Skeletal muscle tissue (tissue), 4 donors: ENCODE results near the gene TTC21B. TPM values are rescaled to one million over a fixed set of nuclear protein-coding genes. Genes with fewer than 3 reads are reported as not detected.

Source experiments
- H3K27ac ChIP-seq: one replicate; pipeline ENCODE4 v1.7.0; 2013; ENCODE audit warnings: mild to moderate bottlenecking, low read depth, low read length, inconsistent platforms
- H3K27me3 ChIP-seq, 3 donors: one replicate each; pipeline ENCODE4 v1.7.0; 2013; ENCODE audit warnings: low read length in 3 of 3; ENCODE audit not compliant: control insufficient read depth in 3 of 3, insufficient read depth in 3 of 3
- H3K36me3 ChIP-seq, 3 donors: one replicate each; pipeline ENCODE4 v1.7.0; 2013; ENCODE audit warnings: low read length in 3 of 3; ENCODE audit not compliant: control insufficient read depth in 3 of 3, insufficient read depth in 3 of 3
- H3K4me1 ChIP-seq, 3 donors: one replicate each; pipeline ENCODE4 v1.7.0; 2013; ENCODE audit warnings: low read length in 3 of 3, mild to moderate bottlenecking in 3 of 3; ENCODE audit not compliant: control insufficient read depth in 3 of 3, insufficient read depth in 3 of 3
- H3K4me3 ChIP-seq, 3 donors: one replicate each; pipeline ENCODE4 v1.7.0; 2013; ENCODE audit warnings: low read length in 3 of 3
- H3K9ac ChIP-seq, 3 donors: one replicate each; pipeline ENCODE4 v1.7.0; 2013; ENCODE audit warnings: low read length in 3 of 3, mild to moderate bottlenecking in 3 of 3, moderate library complexity in 2 of 3, low read depth in 1 of 3
- H3K9me3 ChIP-seq, 3 donors: one replicate each; pipeline ENCODE4 v1.7.0; 2013; ENCODE audit warnings: low read length in 3 of 3; ENCODE audit not compliant: control insufficient read depth in 3 of 3
- total RNA-seq: library from RNA; depleted of rRNA; stranded (reverse); fragments of >200 nt; gene quantifications from one replicate; pipeline ENCODE4 v1.2.3, GENCODE V29; 2014
- donor health status: Osteomylitis.

TTC21B gene
- total RNA-seq, 1 donor from 2014 or later = 50.1 TPM

DNA sequence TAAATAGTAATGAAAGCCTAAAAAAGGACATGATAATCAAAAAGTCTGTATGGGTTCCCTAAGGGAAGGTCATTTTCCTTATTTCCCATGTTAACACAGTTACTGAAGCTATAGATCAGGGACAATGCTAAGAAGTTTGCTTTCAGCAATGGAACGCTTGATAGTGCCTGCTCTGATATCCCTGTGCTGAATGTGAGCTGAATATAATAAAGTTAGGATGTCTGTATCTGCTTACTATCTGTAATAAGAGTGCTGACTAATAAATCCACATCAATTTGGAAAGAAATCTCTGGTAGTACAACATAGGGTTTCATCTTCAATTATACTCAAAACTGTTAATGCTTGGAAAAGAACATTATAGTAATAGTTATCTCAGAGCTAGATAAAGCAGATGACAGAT lies 25.8 kb downstream of the TTC21B start:
- Histone ChIP-seq H3K9me3 (no peaks in the 10 kb centered on the region), H3K36me3 (peaks cover 22 to 54% (median 51%) of the 10 kb centered on the region in 3 donors), H3K27me3 (no peaks in the 10 kb centered on the region), H3K4me3 (no peak overlapping the region), H3K9ac (no peak overlapping the region), H3K27ac (no peak overlapping the region), H3K4me1 (no peaks in the 10 kb centered on the region)

- Histone ChIP-seq H3K27me3 (no peaks in the 10 kb centered on the region), H3K36me3 (peaks cover 22 to 50% (median 50%) of the 10 kb centered on the region in 3 donors), H3K9ac (no peak overlapping the region), H3K4me3 (no peak overlapping the region), H3K9me3 (no peaks in the 10 kb centered on the region), H3K27ac (no peak overlapping the region), H3K4me1 (no peaks in the 10 kb centered on the region)
These were observed 26.2 kb downstream of the TTC21B start for GRCh38 chr2:165927353-165927752.

GRCh38 chr2:165924946-165925345 lies 28.6 kb downstream of the TTC21B start:
- H3K4me3 ChIP-seq = no peak overlapping the region
- H3K4me1 ChIP-seq = no peaks in the 10 kb centered on the region
- H3K9ac ChIP-seq = no peak overlapping the region
- no peaks in the 10 kb centered on the region for H3K9me3 ChIP-seq
- no peak overlapping the region for H3K27ac ChIP-seq
- peaks cover 18 to 44% (median 41%) of the 10 kb centered on the region in 3 donors for H3K36me3 ChIP-seq
- no peaks in the 10 kb centered on the region for H3K27me3 ChIP-seq

- H3K36me3 ChIP-seq = peaks cover 6 to 36% (median 35%) of the 10 kb centered on the region in 3 donors
- no peak overlapping the region for H3K9ac ChIP-seq
- H3K9me3 ChIP-seq = no peaks in the 10 kb centered on the region
- H3K4me3 ChIP-seq = no peak overlapping the region
- H3K27ac ChIP-seq = no peak overlapping the region
- H3K27me3 ChIP-seq = no peaks in the 10 kb centered on the region
- no peaks in the 10 kb centered on the region for H3K4me1 ChIP-seq
These were observed 32.8 kb downstream of the TTC21B start for GRCh38 chr2:165920748-165921147.

DNA sequence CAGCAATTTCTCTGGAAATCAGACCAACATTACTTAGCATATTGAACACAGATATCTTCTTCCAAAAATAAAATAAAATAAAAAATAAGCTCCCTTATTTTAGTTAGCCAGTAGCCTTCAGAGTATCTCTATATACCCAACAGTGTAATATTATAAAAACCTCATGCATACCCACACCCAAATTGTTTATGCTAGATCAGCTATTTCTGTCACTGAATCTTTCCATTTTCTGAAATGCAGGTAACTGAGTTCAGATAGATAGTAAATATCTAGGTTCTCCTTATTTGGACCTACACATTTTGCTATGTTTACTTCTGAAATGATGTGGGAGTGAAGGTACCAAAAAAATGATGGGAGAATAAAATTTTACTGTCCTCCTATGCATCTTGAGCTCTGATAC lies 39.9 kb downstream of the TTC21B start:
- Histone ChIP-seq H3K9ac (no peak overlapping the region), H3K27me3 (no peaks in the 10 kb centered on the region), H3K36me3 (peaks cover 12 to 38% (median 34%) of the 10 kb centered on the region in 3 donors)

GRCh38 chr2:165911981-165912380 lies 41.6 kb downstream of the TTC21B start:
- Histone ChIP-seq H3K9ac (no peak overlapping the region), H3K36me3 (peaks cover 9 to 33% (median 27%) of the 10 kb centered on the region in 3 donors), H3K9me3 (no peaks in the 10 kb centered on the region), H3K4me3 (no peak overlapping the region), H3K27me3 (no peaks in the 10 kb centered on the region), H3K27ac (no peak overlapping the region), H3K4me1 (no peaks in the 10 kb centered on the region)

More for the DNA sequence above, 39.9 kb downstream of the TTC21B start:
- Histone ChIP-seq H3K27ac (no peak overlapping the region), H3K4me1 (no peaks in the 10 kb centered on the region), H3K4me3 (no peak overlapping the region), H3K9me3 (no peaks in the 10 kb centered on the region)

GRCh38 chr2:165911231-165911630 lies 42.3 kb downstream of the TTC21B start:
- Histone ChIP-seq H3K9me3 (no peaks in the 10 kb centered on the region), H3K4me3 (no peak overlapping the region), H3K9ac (no peak overlapping the region), H3K4me1 (no peaks in the 10 kb centered on the region), H3K27ac (no peak overlapping the region), H3K27me3 (no peaks in the 10 kb centered on the region), H3K36me3 (peaks cover 9 to 31% (median 28%) of the 10 kb centered on the region in 3 donors)

GRCh38 chr2:165909466-165909865 lies 44.1 kb downstream of the TTC21B start:
- Histone ChIP-seq H3K27ac (no peak overlapping the region), H3K27me3 (no peaks in the 10 kb centered on the region), H3K9ac (no peak overlapping the region), H3K36me3 (peaks cover 8 to 24% (median 15%) of the 10 kb centered on the region in 3 donors), H3K4me3 (no peak overlapping the region), H3K4me1 (no peaks in the 10 kb centered on the region), H3K9me3 (no peaks in the 10 kb centered on the region)

DNA sequence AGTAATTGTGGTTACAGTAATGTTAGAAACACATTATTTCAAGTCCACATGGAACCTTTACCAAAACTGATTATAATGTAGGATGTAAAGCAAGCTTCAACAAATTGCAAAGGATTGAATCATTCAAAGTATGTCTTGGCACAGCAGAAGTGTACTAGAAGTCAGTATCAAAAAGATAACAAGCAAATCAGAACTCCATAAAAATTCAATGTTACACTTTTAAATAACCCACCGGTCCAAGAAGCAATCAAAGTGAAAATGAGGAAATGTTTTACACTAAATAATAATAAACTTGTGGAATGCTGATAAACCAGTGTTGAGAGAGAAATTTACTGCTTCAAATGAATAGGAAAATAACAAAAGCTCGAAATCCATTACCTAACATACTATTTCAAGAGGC lies 47.7 kb downstream of the TTC21B start:
- Histone ChIP-seq H3K4me1 (no peaks in the 10 kb centered on the region), H3K36me3 (peaks cover 4 to 22% (median 5%) of the 10 kb centered on the region in 3 donors)

GRCh38 chr2:165905269-165905668 lies 48.3 kb downstream of the TTC21B start:
- H3K4me3 ChIP-seq = no peak overlapping the region
- H3K36me3 ChIP-seq = peaks cover 4 to 23% (median 5%) of the 10 kb centered on the region in 3 donors
- no peaks in the 10 kb centered on the region for H3K9me3 ChIP-seq
- no peak overlapping the region for H3K27ac ChIP-seq
- H3K4me1 ChIP-seq = no peaks in the 10 kb centered on the region
- no peak overlapping the region for H3K9ac ChIP-seq
- H3K27me3 ChIP-seq = no peaks in the 10 kb centered on the region

More for the DNA sequence above, 47.7 kb downstream of the TTC21B start:
- H3K27me3 ChIP-seq = no peaks in the 10 kb centered on the region
- H3K4me3 ChIP-seq = no peak overlapping the region
- H3K27ac ChIP-seq = no peak overlapping the region
- no peak overlapping the region for H3K9ac ChIP-seq
- H3K9me3 ChIP-seq = no peaks in the 10 kb centered on the region
